ENCODE results near the gene WDR55.

GRCh38 chr5:140674211-140674610 is 9.5 kb downstream of the WDR55 start:
- TF ChIP-seq CTCF (IDR thresholded peaks at IDR 0.05): no peak
- no peak for TF ChIP-seq TCF7L2 (IDR thresholded peaks at IDR 0.05; ENCODE audit: low read depth, low read length)

Data from Panc1 (cell line).